Hematopoietic multipotent progenitor cell treated with erythropoietin and hydrocortisone succinate and interleukin-3 and kit ligand, for 8 days (in vitro differentiated cells): ENCODE results near the gene NXF2B.
"Not testable (repeated sequence)": the region's sequence is repeated elsewhere in the genome, so short reads cannot be mapped to it uniquely, and the experiment has no call there.

ENCODE experiments used
- DNase-seq: peaks from one replicate; pipeline ENCODE4 v3.0.0-alpha.2; 2015

The NXF2B gene, protein sequence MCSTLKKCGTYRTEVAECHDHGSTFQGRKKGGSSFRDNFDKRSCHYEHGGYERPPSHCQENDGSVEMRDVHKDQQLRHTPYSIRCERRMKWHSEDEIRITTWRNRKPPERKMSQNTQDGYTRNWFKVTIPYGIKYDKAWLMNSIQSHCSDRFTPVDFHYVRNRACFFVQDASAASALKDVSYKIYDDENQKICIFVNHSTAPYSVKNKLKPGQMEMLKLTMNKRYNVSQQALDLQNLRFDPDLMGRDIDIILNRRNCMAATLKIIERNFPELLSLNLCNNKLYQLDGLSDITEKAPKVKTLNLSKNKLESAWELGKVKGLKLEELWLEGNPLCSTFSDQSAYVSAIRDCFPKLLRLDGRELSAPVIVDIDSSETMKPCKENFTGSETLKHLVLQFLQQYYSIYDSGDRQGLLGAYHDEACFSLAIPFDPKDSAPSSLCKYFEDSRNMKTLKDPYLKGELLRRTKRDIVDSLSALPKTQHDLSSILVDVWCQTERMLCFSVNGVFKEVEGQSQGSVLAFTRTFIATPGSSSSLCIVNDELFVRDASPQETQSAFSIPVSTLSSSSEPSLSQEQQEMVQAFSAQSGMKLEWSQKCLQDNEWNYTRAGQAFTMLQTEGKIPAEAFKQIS

DNA sequence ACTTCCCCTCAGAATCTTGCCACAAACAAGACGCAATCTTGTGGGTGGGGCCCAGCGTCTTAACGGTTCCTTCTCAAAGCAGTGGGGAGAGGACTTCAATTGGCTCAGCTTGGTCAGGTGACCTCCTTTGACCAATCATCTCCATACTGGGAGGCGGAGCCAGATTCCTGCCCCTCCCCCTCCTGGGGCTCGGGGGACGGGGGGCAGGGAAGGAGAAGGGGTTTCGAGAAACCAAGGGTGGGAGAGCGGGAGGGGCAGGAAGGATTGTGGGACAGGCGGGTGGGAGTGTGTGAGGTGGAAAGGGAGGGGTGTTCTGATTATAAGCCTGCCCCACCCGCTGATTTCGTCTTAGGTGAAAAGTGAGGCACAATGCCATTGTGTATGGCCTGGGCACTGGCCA, at the start of gene NXF2B:
NXF2B (minus strand) TSS at position 101 of the 400 bp plus-strand sequence. CDS start 59,972 bp downstream, outside the sequence.
- DNase-seq = not testable (repeated sequence)

DNA sequence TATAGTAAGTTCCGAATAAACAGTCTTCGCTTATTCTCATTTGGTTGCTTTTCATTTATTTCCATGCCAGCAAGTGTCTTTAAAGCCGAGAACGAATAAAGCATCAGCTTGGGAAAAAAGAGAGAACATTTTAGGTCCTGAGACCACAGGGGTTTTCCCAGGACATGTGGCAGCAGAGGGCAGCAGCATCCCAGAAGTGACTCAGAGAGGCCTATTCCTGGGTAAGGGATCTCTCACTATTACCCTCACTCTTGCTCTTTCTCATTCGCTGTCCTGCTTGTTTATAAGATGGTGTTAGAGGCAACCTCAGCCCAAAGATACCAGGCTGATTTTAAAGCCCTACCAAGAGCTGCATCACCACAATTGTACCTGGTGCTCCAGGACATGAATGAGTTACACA, 39.0 kb upstream of the NXF2B start:
- not testable (repeated sequence) for DNase-seq

DNA sequence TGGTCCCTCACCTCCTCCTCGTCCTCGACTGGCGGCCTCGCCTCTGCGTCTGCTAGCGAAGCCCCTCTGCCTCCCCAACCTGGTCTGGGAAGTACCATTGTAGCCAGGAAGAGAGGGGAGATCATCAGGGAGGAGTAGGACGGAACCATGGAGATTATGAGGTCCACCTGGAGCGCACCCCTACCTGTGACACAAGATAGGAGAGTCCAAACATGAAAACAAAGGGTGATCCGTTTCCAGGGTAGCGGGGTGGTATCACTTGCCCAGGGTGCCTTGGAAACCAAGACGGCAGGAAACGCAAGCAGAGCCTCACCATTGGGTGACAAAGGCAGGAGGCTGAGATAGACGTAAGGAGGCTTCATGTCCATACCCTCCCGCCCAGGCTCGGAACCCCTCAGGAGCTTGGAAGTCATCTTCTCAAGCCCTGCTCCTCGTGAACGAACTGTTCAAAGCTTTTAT, 32.0 kb upstream of the NXF2B start, which contains the start of gene TCP11X2:
TCP11X2 (minus strand) TSS at position 51 of the 459 bp plus-strand sequence.
- not testable (repeated sequence) for DNase-seq

DNA sequence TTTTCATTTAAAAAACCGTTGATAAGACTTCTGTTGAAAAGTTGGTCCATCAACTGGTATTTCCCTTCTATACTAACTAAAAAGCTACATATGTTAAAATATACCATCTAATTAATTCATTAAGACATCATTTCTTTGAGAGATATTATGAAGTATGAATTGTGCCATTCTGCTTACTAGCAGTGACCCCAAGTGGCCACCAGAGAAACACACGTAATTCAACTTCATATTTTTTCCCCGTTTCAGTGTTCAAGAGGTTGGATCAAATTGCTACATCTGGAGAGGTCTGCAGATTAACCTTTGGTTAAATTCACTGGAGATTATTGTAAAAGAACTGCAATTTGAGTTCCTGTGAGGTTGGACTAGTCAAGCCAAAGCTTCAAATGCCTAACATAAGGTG, 30.4 kb upstream of the NXF2B start:
- not testable (repeated sequence) for DNase-seq

DNA sequence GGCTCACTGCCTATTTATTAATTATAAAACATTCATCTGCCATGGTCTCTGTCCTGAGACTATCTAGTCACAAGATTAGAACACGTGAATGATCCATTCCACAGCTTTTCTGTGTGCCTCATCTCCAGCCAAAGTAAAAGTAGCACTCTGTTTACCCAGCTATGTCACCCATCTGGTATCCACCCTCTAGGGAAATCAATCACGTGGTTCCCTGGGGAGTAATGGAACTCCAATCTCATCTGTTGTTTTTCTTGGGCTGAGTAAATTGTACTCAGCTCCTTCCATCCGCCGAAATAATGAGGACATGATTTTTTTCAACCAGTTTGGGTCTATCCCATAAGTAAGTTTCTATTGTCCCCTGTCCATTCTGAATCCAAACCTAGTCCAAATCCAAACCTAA, 18.8 kb upstream of the NXF2B start:
- not testable (repeated sequence) for DNase-seq

DNA sequence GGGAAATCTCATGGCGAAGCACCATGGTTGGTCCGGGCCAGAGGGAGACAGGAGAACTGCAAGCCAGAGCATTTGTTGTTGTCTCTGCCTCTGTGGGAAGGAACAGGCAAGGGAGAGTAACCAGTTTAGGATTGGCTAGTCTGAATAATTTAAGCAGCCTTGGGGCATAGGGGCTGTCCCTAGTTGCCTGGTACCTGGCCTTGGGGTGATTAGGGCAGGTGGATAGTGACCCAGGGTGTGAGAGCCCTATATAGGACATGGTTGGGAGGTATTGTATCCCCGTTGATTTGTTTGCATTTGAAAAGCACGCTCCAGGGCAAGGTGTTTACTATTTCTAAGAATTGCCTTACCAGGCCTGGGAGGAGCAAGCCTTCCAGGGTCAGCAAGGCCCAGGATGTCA, 25.3 kb downstream of the NXF2B start:
- DNase-seq = not testable (repeated sequence)

DNA sequence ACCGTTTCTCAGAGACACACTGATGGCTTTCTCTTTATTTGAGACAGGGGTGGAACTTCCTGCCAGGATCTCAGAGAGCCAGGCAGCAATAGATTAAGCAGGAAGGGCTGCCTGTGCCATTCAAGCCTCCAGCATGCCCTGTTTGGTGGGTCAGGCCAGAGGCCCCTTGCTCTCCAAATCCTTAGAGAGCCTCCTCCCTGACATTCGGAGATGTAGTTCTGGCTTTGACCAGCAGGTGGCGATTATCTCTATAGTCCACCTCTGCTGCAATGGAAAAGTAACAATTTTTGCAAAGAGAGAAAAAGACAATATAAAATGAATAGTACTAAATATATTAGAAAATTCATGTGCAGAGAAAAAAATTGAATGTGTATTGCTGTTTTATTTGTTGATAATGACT, 93.9 kb downstream of the NXF2B start:
- DNase-seq = peak; percentile 49

DNA sequence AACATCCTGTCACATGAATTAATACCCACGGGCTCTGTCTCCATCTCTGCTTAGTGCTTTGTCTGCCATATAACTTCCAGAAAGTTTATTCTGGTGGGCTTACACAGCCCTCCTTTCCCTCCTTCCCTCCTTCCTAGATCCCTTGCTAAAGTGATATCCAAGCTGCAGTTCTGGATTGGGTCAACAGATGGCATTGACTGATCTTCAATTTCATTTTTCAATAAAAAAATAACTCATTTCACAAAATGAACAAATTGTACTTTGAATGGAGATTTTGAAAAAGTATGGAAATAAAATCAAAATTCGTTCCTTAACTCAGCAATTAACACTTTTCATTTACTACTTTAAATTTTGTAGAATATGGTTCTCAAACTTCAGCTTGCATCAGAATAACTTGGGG, 97.9 kb downstream of the NXF2B start:
- no peak for DNase-seq

DNA sequence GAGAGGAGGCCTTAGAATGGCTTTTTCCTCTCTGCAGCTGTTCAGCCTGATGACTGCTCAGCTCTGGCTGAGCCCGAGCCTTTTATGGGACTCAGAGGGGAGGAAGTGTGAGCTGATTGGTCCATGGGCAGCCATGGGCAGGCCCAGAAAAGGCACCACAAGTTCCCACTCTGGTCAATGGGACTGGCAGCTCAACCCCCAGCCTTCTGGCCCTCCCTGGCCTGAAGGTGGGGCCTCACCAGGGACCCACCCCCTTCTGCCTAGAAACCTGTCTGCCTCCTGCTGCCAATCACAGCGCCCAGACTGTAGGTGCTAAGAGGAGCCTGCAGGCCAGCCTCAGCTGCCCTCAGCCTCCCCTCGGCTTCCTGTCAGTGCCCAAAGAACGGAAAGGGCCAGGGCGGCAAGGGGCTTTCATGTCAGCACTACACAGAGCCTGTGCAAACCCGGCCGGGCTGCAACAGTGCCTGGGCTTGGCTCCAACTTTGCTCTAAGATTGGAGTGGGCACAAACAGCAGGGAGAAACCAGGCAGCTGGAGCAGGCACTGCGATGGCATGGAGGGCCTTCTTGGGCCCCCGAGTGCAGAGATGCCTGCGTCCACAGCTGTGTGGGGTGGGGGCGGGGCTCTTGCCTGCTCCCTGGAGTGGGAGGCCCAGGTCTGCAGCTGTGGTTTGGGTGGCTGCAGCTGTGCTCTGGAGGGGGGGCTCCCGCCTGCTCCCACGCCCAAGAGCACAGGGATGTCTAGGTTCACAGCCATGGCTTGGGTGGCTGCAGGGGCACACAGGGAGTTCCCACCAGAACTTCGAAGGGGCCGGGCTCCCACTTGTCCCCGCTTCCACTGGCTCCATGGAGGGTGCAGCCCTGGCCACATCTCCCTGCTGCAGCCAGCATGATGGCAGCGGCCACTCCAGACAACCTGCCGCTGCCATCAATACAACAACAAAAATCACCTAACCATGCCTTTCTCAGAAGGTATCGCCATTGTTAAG, 100.2 kb downstream of the NXF2B start:
- DNase-seq = no peak

DNA sequence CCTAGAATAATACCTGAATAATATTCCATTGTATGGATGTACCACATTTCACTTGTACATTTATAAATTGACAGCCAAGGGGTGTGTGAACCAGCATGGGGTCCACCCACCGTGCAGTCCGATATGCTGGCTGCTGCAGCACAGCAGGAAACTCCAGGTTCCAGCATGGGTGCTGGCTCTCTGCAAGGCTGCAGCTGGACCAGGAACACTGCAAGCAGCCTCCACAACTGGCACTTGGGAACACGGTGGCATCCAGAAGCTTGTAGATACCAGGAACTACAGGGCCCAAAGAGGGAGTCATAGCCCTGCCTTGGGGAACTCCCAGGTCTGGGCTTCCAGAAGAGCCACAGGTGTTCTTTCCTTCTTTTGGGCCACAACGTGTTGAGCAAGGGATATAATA, 101.6 kb downstream of the NXF2B start:
- DNase-seq = no peak
